ENCODE measurements around the gene TBKBP1.
"Not testable (repeated sequence)": the region's sequence is repeated elsewhere in the genome, so short reads cannot be mapped to it uniquely, and the experiment has no call there.

TBKBP1 gene

DNA sequence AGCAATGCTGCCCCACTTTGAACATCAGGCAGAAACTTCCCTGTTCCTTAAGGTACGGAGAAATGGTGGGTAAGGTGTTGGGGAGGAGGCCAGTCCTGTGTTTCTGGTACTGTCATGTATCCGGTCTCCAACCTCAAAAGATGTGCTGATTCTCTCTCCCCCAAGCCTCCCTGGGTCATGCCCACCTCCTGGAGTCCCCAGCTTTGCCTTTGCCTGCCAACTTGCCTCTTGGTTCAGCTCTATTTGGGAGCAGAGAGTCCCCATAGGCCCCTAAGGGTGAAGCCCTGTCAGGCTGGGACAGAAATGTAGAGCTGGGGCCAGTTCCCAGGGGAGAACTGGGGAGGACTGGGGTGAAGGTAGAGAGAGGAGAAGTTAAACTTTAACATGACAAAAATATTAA is 37.4 kb downstream of the TBKBP1 start:
- DNase-seq: no peak

DNA sequence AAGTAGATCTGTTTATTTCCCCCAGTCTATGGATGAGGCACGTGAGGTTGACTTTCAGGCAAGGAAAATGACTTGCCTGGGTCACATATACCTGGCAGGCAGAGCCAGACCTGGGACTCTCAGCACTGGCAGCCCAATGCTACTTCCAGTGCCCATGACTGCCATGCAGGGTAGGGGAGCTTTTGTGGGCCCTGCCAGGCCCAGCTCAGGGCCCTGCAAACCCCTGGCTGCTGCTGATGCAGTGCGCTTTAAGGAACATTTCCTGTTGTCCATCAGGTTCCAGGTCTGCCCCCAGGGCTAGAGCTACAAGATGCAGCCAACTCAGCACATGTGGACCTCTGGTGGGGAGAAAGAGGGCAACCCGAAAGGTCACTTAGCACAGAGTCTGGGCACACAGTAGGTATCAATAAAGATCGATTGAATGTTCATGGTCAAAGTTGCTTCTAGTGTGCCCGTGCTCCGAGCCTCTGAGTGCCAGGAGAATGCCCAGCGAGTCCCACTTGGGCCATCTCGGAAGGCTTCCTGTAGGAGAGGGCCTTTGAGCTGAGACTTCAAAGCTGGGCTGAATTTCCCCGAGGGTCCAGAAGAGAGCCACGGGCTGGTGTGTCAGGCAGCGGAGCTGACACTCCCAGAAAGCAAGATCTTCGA is 38.6 kb downstream of the TBKBP1 start:
- no peak for DNase-seq

DNA sequence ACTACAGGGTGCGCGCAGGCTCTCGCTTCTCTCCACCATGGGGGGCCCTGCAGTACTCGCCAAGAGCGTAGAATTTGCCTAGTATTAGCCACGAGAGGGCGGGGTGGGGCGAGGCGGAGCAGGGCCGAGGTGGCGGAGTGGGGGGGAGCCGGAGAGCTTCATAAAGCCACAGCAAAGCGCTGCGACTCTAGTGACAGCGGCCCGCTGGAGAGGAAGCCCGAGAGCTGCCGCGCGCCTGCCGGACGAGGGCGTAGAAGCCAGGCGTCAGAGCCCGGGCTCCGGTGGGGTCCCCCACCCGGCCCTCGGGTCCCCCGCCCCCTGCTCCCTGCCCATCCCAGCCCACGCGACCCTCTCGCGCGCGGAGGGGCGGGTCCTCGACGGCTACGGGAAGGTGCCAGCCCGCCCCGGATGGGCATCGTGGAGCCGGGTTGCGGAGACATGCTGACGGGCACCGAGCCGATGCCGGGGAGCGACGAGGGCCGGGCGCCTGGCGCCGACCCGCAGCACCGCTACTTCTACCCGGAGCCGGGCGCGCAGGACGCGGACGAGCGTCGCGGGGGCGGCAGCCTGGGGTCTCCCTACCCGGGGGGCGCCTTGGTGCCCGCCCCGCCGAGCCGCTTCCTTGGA is 39.2 kb downstream of the TBKBP1 start, which contains the start of gene TBX21:
TBX21 (plus strand) TSS at position 190 of the 627 bp plus-strand sequence; CDS start at position 409, 219 bp downstream.
- DNase-seq: peak in 7 of 51 donors; percentile 7 to 32 (median 23)

DNA sequence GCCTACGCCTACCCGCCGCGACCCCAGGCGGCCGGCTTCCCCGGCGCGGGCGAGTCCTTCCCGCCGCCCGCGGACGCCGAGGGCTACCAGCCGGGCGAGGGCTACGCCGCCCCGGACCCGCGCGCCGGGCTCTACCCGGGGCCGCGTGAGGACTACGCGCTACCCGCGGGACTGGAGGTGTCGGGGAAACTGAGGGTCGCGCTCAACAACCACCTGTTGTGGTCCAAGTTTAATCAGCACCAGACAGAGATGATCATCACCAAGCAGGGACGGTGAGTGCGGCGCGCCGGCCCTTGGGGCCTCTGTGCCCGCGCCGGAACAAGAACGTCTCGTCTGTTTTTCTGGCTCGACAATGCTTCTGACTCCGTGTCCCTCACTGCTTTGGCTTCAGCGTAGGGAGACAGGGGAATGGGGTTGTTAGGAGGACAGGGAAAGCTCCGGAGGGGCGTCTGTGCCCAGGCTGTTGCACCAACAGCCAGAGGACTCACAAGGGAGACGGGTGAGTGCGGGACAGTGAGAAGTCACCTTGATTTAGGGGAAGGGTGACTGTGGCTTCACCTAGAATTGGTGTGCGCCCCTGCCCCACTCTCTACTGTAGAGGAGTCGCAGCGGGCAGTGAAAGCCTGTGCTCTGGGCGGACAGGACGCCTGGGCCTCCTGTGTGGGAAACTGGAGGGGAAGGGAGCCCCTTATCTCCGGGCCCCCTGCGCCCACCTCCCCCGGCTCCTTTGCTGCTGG is 39.9 kb downstream of the TBKBP1 start:
- no peak for DNase-seq

DNA sequence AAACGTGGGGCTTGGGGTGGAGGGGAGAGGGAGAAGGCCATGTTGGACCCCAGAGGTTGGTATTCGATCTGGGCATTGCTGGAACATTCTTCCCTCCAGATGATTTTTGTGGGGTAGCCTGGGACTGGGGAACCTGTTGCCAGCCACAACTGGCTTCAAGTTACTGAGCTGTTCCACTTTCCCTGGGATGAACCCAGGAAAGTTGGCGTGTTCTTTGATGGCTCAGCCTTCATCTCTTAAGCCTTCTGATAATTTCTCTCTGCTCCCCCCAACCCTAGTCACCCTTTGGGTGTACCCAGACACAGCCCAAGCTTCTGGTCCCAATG is 41.1 kb downstream of the TBKBP1 start:
- DNase-seq: no peak

DNA sequence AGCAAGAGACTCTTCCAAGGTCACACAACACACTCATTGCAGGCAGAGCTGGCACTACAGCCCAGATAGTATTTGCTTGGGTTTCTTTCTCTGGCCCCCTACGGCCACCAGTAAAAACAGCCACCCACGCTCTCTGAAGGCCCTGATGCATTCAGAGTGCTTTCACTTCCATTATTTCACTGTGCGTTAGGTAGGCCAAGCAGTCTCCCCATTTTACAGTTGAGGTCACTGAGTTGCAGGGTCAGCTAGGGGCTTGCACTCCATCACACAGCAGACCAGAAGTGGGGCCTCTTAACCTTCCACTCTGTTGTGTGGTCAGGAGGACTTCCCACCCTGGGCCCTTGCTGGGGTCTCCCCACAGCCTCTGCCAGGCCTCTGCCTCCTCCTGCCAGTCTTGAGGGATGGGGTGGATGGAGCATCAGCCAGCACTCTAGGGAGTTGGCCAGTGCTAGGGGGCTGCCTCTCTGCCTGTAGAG is 41.6 kb downstream of the TBKBP1 start:
- no peak for DNase-seq

DNA sequence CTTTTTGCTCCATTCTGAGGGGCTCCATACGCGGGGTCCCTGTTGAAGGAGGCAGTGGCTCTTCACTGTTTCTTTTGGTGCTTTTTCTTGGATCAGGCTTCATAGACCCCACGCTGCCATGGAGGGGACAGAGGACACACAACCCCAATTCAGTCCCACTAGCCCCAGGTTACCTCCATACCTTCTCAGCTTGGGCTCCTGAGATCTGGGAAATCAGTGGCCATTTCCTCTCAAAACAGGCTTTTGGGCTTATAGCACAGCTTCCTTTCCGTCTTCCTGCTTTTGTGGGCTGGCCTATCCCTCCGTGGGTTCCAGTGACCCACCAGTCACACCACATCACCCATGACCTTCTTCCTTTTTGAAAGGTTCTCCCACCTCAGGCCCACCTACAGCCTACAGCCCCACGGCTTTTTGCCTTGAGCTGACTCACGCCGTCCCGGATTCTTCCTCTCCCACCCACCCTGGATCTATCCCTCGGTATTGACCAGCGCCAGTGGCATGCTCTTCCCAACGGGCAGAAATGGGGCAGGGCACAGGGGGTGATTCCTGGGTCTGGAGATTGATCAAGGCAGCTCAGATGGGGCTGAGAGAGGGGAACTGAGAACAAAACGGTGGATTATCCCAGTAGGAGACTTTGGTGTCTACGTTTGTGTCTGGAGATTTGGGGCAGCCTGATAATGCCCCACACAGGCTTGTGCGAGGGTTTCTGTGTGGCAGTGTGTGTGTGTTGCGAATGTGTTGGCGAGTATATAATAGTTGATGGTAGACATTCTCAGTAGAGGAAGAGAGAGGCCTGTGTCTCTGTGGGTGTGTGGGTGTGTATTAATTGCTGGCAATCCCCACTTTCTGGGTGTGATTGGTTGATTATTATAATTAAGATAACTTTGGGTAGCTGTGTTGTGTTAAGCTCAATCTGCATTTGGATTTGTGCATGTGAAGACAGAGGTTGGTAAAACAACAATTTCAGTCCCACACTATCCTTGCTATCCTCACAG is 42.8 kb downstream of the TBKBP1 start:
- DNase-seq: no peak

DNA sequence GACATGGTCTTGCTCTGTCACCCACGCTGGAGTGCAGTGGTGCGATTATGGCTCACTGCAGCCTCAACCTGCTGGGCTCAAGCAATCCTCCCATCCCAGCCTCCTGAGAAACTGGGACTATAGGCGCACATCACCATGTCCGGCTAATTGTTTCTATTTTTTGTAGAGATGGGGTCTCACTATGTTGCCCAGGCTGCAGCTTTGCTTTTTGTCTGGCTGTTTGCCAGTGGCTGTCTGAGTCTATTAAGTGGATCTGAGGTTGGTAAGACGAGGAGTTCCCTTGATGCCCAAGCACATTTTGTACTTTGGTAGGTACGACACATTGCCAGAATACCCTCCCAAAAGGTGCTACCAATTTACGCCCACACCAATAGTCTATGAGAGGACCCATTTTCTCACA is 44.2 kb downstream of the TBKBP1 start:
- no peak for DNase-seq

DNA sequence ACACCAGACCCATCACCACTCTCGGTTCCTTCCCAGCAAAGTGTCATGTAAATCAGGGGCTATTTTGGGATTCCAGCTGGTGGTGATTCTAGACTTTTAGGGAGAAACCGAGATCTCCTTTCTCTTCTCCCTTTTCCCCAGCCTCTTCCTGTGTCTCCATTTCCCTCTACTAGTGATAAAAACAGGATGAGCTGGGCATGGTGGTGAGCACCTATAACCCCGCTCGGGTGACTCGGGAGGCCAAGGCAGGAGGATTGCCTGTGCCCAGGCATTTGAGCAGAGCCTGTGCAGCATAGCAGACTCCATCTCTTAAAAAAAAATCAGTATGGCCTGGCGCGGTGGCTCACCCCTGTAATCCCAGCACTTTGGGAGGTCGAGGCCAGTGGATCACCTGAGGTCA is 45.2 kb downstream of the TBKBP1 start:
- DNase-seq: no peak

DNA sequence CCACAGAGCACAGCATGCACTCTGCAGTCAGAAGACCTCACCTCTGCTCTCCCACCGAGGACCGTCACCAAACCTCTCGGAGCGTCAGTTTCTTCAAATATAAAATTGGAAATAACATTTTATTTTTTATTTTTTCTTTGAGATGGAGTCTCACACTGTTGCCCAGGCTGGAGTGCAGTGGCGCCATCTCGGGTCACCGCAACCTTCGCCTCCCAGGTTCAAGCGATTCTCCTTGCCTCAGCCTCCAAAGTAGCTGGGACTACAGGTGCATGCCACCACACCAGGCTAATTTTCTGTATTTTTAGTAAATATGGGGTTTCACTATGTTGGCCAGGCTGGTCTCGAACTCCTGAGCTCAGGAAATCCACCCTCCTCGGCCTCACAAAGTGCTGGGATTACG is 46.0 kb downstream of the TBKBP1 start:
- DNase-seq: not testable (repeated sequence)

DNA sequence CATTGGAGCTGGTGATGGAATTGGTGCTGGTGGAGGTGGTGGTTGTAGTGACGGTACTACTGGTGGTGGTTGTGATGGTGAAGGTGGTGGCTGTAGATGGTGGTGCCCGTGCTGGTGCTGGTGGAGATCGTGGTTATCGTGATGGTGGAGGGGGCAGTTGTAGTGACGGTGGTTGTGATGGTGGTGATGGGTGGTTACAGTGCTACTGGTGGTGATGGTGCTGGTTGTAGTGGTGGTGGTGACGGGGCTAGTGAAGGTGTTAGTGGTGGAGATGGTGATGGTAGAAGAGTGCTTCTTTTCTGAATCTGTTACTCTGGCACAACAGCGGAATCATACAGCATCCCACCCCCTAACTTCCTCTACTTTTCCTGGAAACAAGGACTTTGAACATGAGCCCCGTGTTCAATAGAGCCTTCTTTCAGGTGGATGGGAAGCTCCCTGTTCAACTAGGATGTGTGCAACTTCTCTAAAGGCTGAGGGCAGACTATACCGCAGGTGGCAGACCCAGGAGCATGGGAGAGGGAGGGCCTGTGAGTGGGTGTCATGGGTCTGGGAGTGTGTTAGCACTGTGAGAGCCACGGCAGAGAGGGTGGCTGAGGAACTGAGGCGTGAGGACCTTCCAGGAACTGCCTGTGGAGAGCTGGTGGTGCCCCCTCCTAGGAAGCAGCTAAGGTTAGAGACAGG is 47.3 kb downstream of the TBKBP1 start:
- DNase-seq: no peak

DNA sequence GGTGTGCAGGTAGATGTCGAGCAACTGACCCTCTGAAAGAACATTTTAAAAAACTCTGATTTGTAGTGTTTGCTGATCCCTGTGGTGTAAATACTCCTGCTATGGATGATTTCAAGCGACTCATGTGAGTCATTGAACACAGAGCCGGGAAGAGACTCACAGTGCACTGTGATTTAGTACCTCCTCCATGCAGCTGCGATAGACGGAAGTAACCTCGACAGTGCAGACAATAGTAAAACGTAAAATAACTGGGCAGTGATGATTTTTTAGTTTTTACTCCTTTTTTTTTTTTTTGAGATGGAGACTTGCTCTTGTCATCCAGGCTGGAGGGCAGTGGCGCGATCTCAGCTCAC is 47.8 kb downstream of the TBKBP1 start:
- no peak for DNase-seq

DNA sequence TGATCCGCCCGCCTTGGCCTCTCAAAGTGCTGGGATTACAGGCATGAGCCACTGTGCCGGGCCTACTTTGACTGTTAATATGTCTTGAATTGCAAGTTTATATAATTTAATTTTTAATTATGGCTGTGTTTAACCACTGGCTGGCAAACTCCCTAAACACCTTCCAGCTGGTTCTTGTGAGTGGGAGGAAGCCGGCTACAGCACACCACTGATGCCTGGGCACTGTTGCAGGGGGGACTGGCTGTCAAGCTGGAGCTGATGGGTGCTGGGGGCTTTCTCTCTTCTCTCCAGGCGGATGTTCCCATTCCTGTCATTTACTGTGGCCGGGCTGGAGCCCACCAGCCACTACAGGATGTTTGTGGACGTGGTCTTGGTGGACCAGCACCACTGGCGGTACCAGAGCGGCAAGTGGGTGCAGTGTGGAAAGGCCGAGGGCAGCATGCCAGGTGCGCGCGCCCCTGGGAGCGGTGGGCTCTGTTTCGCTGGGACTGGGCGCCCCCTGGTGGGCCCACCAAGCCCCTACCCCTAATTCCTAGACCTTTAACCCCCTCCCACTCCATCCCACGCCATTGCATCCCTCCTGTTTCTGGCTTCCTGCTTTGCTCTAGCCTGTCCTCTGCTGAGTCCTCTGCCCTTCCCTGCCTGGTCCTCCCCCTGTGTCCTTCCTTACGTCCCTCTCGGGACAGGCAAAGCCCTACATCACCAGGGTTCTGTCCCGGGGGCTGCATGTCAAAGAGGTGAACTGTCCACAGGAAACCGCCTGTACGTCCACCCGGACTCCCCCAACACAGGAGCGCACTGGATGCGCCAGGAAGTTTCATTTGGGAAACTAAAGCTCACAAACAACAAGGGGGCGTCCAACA is 48.6 kb downstream of the TBKBP1 start:
- peak in 3 of 51 donors; percentile 3 to 9 (median 3) for DNase-seq

DNA sequence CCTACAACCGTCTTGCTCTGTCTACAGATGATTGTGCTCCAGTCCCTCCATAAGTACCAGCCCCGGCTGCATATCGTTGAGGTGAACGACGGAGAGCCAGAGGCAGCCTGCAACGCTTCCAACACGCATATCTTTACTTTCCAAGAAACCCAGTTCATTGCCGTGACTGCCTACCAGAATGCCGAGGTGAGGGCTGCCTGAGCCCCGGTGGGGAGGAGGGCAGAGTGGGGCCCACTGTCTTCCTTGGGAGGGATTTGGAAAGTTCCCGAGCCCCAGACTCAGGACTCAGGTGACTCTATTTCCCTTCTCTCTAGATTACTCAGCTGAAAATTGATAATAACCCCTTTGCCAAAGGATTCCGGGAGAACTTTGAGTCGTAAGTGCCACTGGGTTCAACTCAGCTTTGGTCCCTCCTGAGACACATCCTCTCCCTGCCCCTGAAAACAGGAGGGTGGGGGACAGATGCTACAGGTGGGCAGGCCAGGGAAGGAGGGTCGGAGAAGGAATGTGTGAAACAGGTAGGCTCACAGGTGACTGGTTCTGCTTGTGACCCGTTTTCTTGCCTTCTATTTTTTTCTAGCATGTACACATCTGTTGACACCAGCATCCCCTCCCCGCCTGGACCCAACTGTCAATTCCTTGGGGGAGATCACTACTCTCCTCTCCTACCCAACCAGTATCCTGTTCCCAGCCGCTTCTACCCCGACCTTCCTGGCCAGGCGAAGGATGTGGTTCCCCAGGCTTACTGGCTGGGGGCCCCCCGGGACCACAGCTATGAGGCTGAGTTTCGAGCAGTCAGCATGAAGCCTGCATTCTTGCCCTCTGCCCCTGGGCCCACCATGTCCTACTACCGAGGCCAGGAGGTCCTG is 50.4 kb downstream of the TBKBP1 start:
- DNase-seq: no peak

DNA sequence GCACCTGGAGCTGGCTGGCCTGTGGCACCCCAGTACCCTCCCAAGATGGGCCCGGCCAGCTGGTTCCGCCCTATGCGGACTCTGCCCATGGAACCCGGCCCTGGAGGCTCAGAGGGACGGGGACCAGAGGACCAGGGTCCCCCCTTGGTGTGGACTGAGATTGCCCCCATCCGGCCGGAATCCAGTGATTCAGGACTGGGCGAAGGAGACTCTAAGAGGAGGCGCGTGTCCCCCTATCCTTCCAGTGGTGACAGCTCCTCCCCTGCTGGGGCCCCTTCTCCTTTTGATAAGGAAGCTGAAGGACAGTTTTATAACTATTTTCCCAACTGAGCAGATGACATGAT is 51.0 kb downstream of the TBKBP1 start:
- DNase-seq: no peak

DNA sequence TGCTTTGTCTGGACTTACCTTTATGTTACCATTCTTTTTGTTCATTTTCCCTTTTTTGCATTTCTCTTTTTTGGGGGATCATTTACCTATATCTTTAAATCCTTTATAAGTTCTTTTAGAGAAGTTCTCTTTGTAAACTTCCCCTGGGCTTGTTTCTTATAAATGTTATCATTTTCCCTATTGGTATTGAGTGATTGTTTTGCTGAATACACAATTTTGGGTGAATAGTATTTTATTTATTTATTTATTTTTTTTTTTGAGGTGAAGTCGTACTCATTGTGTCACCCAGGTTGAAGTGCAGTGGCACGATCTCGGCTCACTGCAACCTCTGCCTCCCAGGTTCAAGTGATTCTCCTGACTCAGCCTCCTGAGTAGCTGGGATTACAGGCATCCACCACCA is 57.5 kb downstream of the TBKBP1 start:
- DNase-seq: no peak

DNA sequence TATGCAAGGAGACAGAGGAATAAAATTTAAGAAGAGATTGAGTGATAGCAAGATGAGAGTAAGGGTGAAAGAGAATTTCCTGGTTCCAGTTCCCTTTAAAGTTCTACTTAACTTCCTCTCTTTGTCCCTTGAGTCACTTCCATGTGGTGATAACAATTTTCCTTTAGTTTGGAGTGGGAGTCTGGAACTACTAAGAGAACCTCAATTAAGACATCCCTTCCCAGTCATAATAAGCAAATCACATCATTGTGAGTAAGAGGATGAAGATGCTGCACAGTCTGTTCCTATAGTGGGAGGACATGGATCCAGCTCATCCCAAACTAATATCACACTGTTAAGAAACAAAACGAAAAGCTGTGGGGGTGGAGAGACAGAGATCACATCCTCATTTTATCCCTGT is 63.4 kb downstream of the TBKBP1 start:
- DNase-seq: no peak

DNA sequence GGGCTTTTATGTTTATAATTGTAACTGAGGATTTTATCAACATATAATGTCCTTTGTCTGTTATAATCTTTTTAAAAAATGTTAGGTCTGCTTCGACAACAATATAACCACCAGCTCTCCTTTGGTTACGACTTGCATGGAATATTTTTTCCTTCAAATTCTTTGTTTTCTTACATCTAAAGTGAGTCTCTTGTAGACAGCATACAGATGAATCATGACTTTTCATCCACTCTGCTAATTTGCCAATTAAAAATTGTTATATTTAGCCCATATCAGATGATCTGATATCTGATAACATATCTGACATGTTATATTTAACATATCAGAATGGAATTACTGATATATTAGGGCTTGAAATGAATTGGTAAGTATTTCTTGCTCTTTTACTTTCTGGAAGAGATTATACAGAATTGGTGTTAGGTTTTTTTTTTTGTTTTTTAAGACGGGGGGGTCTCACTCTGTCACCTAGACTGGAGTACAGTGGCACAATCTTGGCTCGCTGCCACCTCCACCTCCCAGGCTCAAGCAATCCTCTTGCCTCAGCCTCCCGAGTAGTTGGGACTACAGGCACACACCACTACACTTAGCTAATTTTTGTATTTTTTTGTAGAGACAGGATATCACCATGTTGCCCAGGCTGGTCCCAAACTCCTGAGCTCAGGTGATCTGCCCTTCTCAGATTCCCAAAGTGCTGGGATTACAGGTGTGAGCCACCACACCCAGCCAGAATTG is 66.6 kb downstream of the TBKBP1 start:
- DNase-seq: no peak
